Stomach (tissue), 4 donors: ENCODE data around the gene COX4I1.

Experiments used
- CTCF ChIP-seq, 7 experiments: fragments of 450-650 bp in 4 of 7; fragments of 200-600 bp in 3 of 7; sonication (generic) in 3 of 7; IDR thresholded peaks; one replicate each; pipeline ENCODE4 v1.5.1; 2016 to 2019; ENCODE audit warnings: antibody characterized with exemption in 7 of 7, control low read depth in 2 of 7, mild to moderate bottlenecking in 1 of 7
- POLR2A ChIP-seq, 4 donors: fragments of 450-650 bp; IDR thresholded peaks; one replicate each; pipeline ENCODE4 v1.6.1; 2016; ENCODE audit warnings: antibody characterized with exemption in 4 of 4, control low read depth in 2 of 4, mild to moderate bottlenecking in 1 of 4, moderate library complexity in 1 of 4
- POLR2AphosphoS5 ChIP-seq, 3 donors: sonication (generic); formaldehyde crosslinking; IDR thresholded peaks; one replicate each; pipeline ENCODE4 v1.6.1; 2016; ENCODE audit warnings: antibody characterized with exemption in 3 of 3

GRCh38 chr16:85840801-85841200 lies 41.3 kb downstream of the COX4I1 start:
- no peak for TF ChIP-seq CTCF (IDR thresholded peaks at IDR 0.05)
- TF ChIP-seq POLR2A (IDR thresholded peaks at IDR 0.05), result no peak
- TF ChIP-seq POLR2AphosphoS5 (IDR thresholded peaks at IDR 0.05), result no peak
